OCI-LY7 (cell line): ENCODE measurements around the gene NOD1. TPM values are rescaled to one million over a fixed set of nuclear protein-coding genes. Genes with fewer than 3 reads are reported as not detected.

ENCODE experiments used
- BruUV-seq: library from RNA; stranded (reverse); fragments of 400-500 nt; replicated peaks from 2 replicates; lab custom pipeline; 2021; lab: Mats Ljungman, UMichigan
- CTCF ChIA-PET: fragments of 300-600 bp; sonication (Branson Sonifier 250); formaldehyde crosslinking; loops from one replicate; lab custom pipeline; 2022; ENCODE audit warnings: antibody characterized with exemption; ENCODE audit not compliant: unreplicated experiment; lab: Charles Lee
- POLR2A ChIA-PET: fragments of 300-600 bp; sonication (Branson Sonifier 250); formaldehyde crosslinking; loops from one replicate; lab custom pipeline; 2022; ENCODE audit warnings: antibody characterized with exemption; lab: Charles Lee
- DNase-seq: peaks from one replicate; pipeline ENCODE4 v3.0.0-alpha.2; 2015; ENCODE audit warnings: low spot score
- H2AFZ ChIP-seq: fragments of 200-600 bp; sonication (generic), shearing (Covaris generic); 2 replicates; pipeline ENCODE4 v1.6.1; 2014; ENCODE audit warnings: mild to moderate bottlenecking, antibody characterized with exemption, low read length, moderate library complexity
- H3K27ac ChIP-seq: fragments of 200-600 bp; sonication (generic); 2 replicates; pipeline ENCODE4 v1.5.1; 2014; ENCODE audit warnings: mixed run types, low read depth, mild to moderate bottlenecking, moderate library complexity, low read length, inconsistent platforms; ENCODE audit not compliant: poor library complexity, severe bottlenecking
- H3K36me3 ChIP-seq: fragments of 200-600 bp; sonication (generic); 2 replicates; pipeline ENCODE4 v1.6.1; 2014; ENCODE audit warnings: mild to moderate bottlenecking, antibody characterized with exemption, low read length, moderate library complexity, mixed read lengths; ENCODE audit not compliant: insufficient read depth
- H3K4me1 ChIP-seq: fragments of 200-600 bp; sonication (generic); 2 replicates; pipeline ENCODE4 v1.5.1; 2014; ENCODE audit warnings: mild to moderate bottlenecking, low read length; ENCODE audit not compliant: insufficient read depth, poor library complexity, severe bottlenecking
- H3K4me2 ChIP-seq: fragments of 200-600 bp; sonication (generic); 2 replicates; pipeline ENCODE4 v1.6.1; 2014; ENCODE audit warnings: mild to moderate bottlenecking, low read length
- H3K4me3 ChIP-seq: fragments of 200-600 bp; sonication (generic); 2 replicates; pipeline ENCODE4 v1.5.1; 2014; ENCODE audit warnings: mild to moderate bottlenecking, low read depth, low read length; ENCODE audit not compliant: poor library complexity, severe bottlenecking
- H3K79me2 ChIP-seq: fragments of 200-600 bp; sonication (generic); 2 replicates; pipeline ENCODE4 v1.6.1; 2016; ENCODE audit warnings: low read depth, mild to moderate bottlenecking, low read length, moderate library complexity, mixed read lengths; ENCODE audit not compliant: insufficient read depth
- H3K9me2 ChIP-seq: fragments of 200-600 bp; sonication (generic); 2 replicates; pipeline ENCODE4 v1.6.1; 2016; ENCODE audit warnings: mild to moderate bottlenecking, low read length, mixed read lengths; ENCODE audit not compliant: insufficient read depth
- H3K9me3 ChIP-seq: fragments of 200-600 bp; sonication (generic); 2 replicates; pipeline ENCODE4 v1.6.1; 2014; ENCODE audit warnings: mild to moderate bottlenecking, mixed run types, low read length, mixed read lengths
- H4K20me1 ChIP-seq: fragments of 200-600 bp; sonication (generic); 2 replicates; pipeline ENCODE4 v1.6.1; 2014; ENCODE audit warnings: mild to moderate bottlenecking, antibody characterized with exemption, low read length, moderate library complexity, mixed read lengths; ENCODE audit not compliant: insufficient read depth
- EZH2phosphoT487 ChIP-seq: fragments of 200-600 bp; sonication (generic); IDR thresholded peaks from 2 replicates; pipeline ENCODE4 v1.6.1; 2018; ENCODE audit warnings: low read depth, borderline replicate concordance, mild to moderate bottlenecking, mixed run types, antibody characterized with exemption, low read length, moderate library complexity, mixed read lengths
- intact Hi-C: fragments of 100-400 bp; cut with micrococcal nuclease; formaldehyde crosslinking; loops from one replicate; pipeline ENCODE4 v1.10.0; 2022; ENCODE audit not compliant: unreplicated experiment
- total RNA-seq, 2 experiments: library from RNA; depleted of rRNA in 1 of 2; stranded (reverse); fragments of >200 nt in 1 of 2; shearing (Covaris generic) in 1 of 2; gene quantifications; 2 replicates each; pipeline ENCODE4 v1.2.3, GENCODE V29; 2014 to 2022
- TF ChIP-seq, protein P1 (sequence below): fragments of 200-600 bp; sonication (generic); conservative IDR thresholded peaks from 2 replicates; pipeline ENCODE4 v1.5.1; 2014; ENCODE audit warnings: mild to moderate bottlenecking, antibody characterized with exemption, low read length, moderate library complexity, mixed read lengths

Gene NOD1
- total RNA-seq, 2 experiments from 2014 or later: 8.4 to 10.3 TPM

DNA sequence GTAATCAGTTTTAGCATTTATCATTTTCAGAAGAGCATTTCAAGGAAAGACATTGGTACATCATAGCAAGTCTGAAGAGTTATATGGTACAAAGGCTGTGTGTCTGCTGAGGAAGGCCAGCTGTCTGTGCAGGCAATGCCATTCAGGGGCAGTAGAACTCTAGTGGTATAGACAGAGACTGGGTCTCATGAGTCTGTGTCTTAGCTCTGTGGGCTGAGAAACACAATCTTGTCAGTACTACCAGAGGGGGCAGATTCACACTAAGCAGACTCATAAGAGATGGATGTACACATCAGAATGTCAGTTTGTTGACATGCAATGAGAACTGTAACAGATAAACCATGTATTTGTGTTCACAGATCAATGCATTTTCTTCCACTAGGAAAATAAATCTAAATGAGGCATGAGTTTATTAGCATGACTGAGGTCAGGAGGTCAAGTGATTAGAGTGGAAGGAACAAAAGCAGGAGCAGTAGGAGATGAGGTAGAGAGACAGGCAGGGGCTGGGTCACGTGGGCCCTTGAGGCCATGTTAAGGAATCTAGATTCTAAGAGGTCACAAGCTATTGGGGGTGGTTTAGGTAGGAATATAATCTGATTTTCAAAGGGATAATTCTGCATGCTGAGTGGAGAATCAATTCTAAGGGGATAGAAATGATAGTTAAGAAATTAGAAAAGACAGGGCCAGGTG, 33.5 kb upstream of the NOD1 start:
- H3K4me1 ChIP-seq: no peaks in the 10 kb centered on the region
- H3K4me2 ChIP-seq: no peak overlapping the region
- ChIA-PET POLR2A (no interaction called here), CTCF (interaction anchor here (1.1 to 2.0 kb wide), 2 partner anchors 45 to 52 kb away, joined by 3 to 7 read pairs; no protein-coding TSS in a partner anchor)
- intact Hi-C loops: loop anchor here (2.0 to 5.0 kb wide), 3 partner anchors 35 to 347 kb away; no protein-coding TSS in a partner anchor
- peaks cover 11% of the 10 kb centered on the region; the same call in 1 of the 2 replicates for H3K9me3 ChIP-seq
- H3K36me3 ChIP-seq: no peaks in the 10 kb centered on the region
- no peak overlapping the region for H3K4me3 ChIP-seq
- H3K9me2 ChIP-seq: no peaks in the 10 kb centered on the region
- no peaks in the 10 kb centered on the region for H3K79me2 ChIP-seq
- peak; percentile 50 for DNase-seq
- TF ChIP-seq, protein P1, sequence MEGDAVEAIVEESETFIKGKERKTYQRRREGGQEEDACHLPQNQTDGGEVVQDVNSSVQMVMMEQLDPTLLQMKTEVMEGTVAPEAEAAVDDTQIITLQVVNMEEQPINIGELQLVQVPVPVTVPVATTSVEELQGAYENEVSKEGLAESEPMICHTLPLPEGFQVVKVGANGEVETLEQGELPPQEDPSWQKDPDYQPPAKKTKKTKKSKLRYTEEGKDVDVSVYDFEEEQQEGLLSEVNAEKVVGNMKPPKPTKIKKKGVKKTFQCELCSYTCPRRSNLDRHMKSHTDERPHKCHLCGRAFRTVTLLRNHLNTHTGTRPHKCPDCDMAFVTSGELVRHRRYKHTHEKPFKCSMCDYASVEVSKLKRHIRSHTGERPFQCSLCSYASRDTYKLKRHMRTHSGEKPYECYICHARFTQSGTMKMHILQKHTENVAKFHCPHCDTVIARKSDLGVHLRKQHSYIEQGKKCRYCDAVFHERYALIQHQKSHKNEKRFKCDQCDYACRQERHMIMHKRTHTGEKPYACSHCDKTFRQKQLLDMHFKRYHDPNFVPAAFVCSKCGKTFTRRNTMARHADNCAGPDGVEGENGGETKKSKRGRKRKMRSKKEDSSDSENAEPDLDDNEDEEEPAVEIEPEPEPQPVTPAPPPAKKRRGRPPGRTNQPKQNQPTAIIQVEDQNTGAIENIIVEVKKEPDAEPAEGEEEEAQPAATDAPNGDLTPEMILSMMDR: peak; percentile 37; the same call in 1 of the 2 replicates
- TF ChIP-seq EZH2phosphoT487: no peak
- BruUV-seq: no TSS peak
- no peaks in the 10 kb centered on the region for H4K20me1 ChIP-seq
- H2AFZ ChIP-seq: no peak overlapping the region
- H3K27ac ChIP-seq: no peak overlapping the region

DNA sequence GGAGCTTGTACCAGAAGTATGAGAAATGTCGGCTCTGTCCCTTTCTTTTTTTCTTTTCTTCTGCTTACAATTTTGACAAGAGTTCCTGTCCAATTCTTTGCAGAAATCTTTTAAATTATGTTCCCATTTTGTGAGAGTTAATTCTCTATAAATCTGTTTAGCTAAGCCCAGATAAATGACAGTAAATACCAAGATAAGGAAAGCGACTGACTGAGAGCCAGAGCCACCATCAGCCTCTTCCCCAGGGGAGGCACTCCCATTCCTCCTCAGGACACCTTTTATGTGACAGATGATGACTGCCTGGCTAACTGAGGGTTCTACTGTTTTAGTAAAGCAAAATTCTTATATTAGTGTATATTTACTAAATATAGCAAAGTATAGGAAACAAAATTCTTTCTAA, 32.9 kb upstream of the NOD1 start:
- Histone ChIP-seq H3K36me3 (no peaks in the 10 kb centered on the region), H3K9me3 (peaks cover 11% of the 10 kb centered on the region; the same call in 1 of the 2 replicates), H3K4me2 (no peak overlapping the region), H3K4me3 (no peak overlapping the region), H3K79me2 (no peaks in the 10 kb centered on the region), H3K9me2 (no peaks in the 10 kb centered on the region), H4K20me1 (no peaks in the 10 kb centered on the region), H2AFZ (no peak overlapping the region), H3K27ac (no peak overlapping the region), H3K4me1 (no peaks in the 10 kb centered on the region)
- POLR2A ChIA-PET: interaction anchor here (1.3 kb wide), 1 partner anchor 53 kb away, joined by 4 read pairs; no protein-coding TSS in a partner anchor
- no peak for TF ChIP-seq EZH2phosphoT487
- TF ChIP-seq, protein P1: no peak
- BruUV-seq: no TSS peak
- DNase-seq: no peak
- intact Hi-C loops: loop anchor here (2.0 to 5.0 kb wide), 3 partner anchors 36 to 347 kb away; no protein-coding TSS in a partner anchor
- CTCF ChIA-PET: interaction anchor here (1.1 to 2.0 kb wide), 3 partner anchors 35 to 53 kb away, joined by 3 to 7 read pairs (median 4); no protein-coding TSS in a partner anchor
